HEK293T (cell line): ENCODE data around the gene C20orf204.
"Not testable (repeated sequence)": the region's sequence is repeated elsewhere in the genome, so short reads cannot be mapped to it uniquely, and the experiment has no call there.

ENCODE experiments used
- CTCF ChIA-PET: fragments of 350-600 bp; formaldehyde crosslinking; extraction: SDS; loops from one replicate; lab custom pipeline; 2021; ENCODE audit warnings: antibody characterized with exemption, inconsistent platforms; lab: Yijun Ruan, JAX
- POLR2A ChIA-PET: fragments of 350-600 bp; formaldehyde crosslinking; extraction: SDS; loops from one replicate; lab custom pipeline; 2020; ENCODE audit warnings: antibody characterized with exemption, inconsistent platforms; lab: Yijun Ruan, JAX
- DNase-seq: peaks from one replicate; pipeline ENCODE4 v3.0.0; 2012; ENCODE audit warnings: mixed read lengths; ENCODE audit errors: extremely low spot score
- ARNT ChIP-seq: fragments of 450-650 bp; IDR thresholded peaks from 2 replicates; pipeline ENCODE4 v1.6.1; 2017; ENCODE audit warnings: mild to moderate bottlenecking
- BHLHE40 ChIP-seq: fragments of 450-650 bp; IDR thresholded peaks from 2 replicates; pipeline ENCODE4 v1.6.1; 2016; ENCODE audit warnings: mild to moderate bottlenecking, moderate library complexity, borderline replicate concordance
- CTBP1 ChIP-seq: fragments of 450-650 bp; IDR thresholded peaks from 2 replicates; pipeline ENCODE4 v1.6.1; 2016; ENCODE audit warnings: borderline replicate concordance
- ELF4 ChIP-seq: fragments of 450-650 bp; IDR thresholded peaks from 2 replicates; pipeline ENCODE4 v1.6.1; 2017; ENCODE audit warnings: antibody characterized with exemption
- FOXA1 ChIP-seq: fragments of 450-650 bp; IDR thresholded peaks from 2 replicates; pipeline ENCODE4 v1.6.1; 2016; ENCODE audit warnings: mild to moderate bottlenecking
- FOXK2 ChIP-seq: fragments of 450-650 bp; IDR thresholded peaks from 2 replicates; pipeline ENCODE4 v1.6.1; 2016; ENCODE audit warnings: mild to moderate bottlenecking
- FOXM1 ChIP-seq: fragments of 450-650 bp; IDR thresholded peaks from 2 replicates; pipeline ENCODE4 v1.6.1; 2017; ENCODE audit warnings: mild to moderate bottlenecking, borderline replicate concordance
- HDGF ChIP-seq: fragments of 450-650 bp; IDR thresholded peaks from 2 replicates; pipeline ENCODE4 v1.6.1; 2017; ENCODE audit warnings: antibody characterized with exemption, borderline replicate concordance
- L3MBTL2 ChIP-seq: fragments of 450-650 bp; conservative IDR thresholded peaks from 2 replicates; pipeline ENCODE4 v1.6.1; 2016; ENCODE audit warnings: mild to moderate bottlenecking
- LEF1 ChIP-seq: fragments of 450-650 bp; IDR thresholded peaks from 2 replicates; pipeline ENCODE4 v1.6.1; 2017; ENCODE audit warnings: mild to moderate bottlenecking, borderline replicate concordance
- NFRKB ChIP-seq: fragments of 450-650 bp; IDR thresholded peaks from 2 replicates; pipeline ENCODE4 v1.6.1; 2016; ENCODE audit warnings: mild to moderate bottlenecking, moderate library complexity
- PKNOX1 ChIP-seq: fragments of 450-650 bp; IDR thresholded peaks from 2 replicates; pipeline ENCODE4 v1.6.1; 2016
- SP1 ChIP-seq: fragments of 450-650 bp; IDR thresholded peaks from 2 replicates; pipeline ENCODE4 v1.6.1; 2017
- SUZ12 ChIP-seq: fragments of 450-650 bp; IDR thresholded peaks from 2 replicates; pipeline ENCODE4 v1.6.1; 2016; ENCODE audit warnings: mild to moderate bottlenecking
- TARDBP ChIP-seq: fragments of 450-650 bp; IDR thresholded peaks from 2 replicates; pipeline ENCODE4 v1.6.1; 2016
- ZNF384 ChIP-seq: fragments of 450-650 bp; IDR thresholded peaks from 2 replicates; pipeline ENCODE4 v1.6.1; 2016

C20orf204 gene

GRCh38 chr20:64009811-64010387 is 26.1 kb upstream of the C20orf204 start:
- POLR2A ChIA-PET = no interaction called here
- TF ChIP-seq FOXA1 (no peak), FOXM1 (no peak), ELF4 (no peak), FOXK2 (no peak), ARNT (no peak), HDGF (no peak), ZNF384 (no peak), L3MBTL2 (no peak), SUZ12 (no peak), PKNOX1 (no peak), CTBP1 (no peak), SP1 (no peak), NFRKB (no peak), TARDBP (no peak), BHLHE40 (no peak), LEF1 (no peak)
- DNase-seq = no peak
- CTCF ChIA-PET = no interaction called here

- CTCF ChIA-PET = no interaction called here
- TF ChIP-seq FOXM1 (no peak), L3MBTL2 (no peak), HDGF (no peak), TARDBP (no peak), ZNF384 (no peak), PKNOX1 (no peak), FOXA1 (no peak), NFRKB (no peak), BHLHE40 (no peak), FOXK2 (no peak), SUZ12 (no peak), ARNT (no peak), ELF4 (no peak), LEF1 (no peak), CTBP1 (no peak), SP1 (no peak)
- POLR2A ChIA-PET = no interaction called here
- no peak for DNase-seq
Measured at GRCh38 chr20:64010711-64011237, 25.2 kb upstream of the C20orf204 start.

- DNase-seq = no peak
- TF ChIP-seq ZNF384 (no peak), BHLHE40 (no peak), FOXA1 (no peak), ELF4 (no peak), FOXM1 (no peak), PKNOX1 (no peak)
- CTCF ChIA-PET = no interaction called here
- POLR2A ChIA-PET = no interaction called here
Measured at GRCh38 chr20:64011366-64011779, 24.6 kb upstream of the C20orf204 start.

GRCh38 chr20:64012385-64013154 is 23.4 kb upstream of the C20orf204 start:
- CTCF ChIA-PET, POLR2A ChIA-PET, DNase-seq: not testable (repeated sequence)

GRCh38 chr20:64015635-64016034 is 20.3 kb upstream of the C20orf204 start:
- no peak for DNase-seq
- CTCF ChIA-PET = no interaction called here
- TF ChIP-seq SUZ12 (no peak), FOXM1 (no peak), HDGF (no peak), L3MBTL2 (no peak), SP1 (no peak), CTBP1 (no peak), PKNOX1 (no peak)
- POLR2A ChIA-PET = no interaction called here

GRCh38 chr20:64021124-64021975 is 14.6 kb upstream of the C20orf204 start:
- TF ChIP-seq TARDBP (no peak), L3MBTL2 (no peak)
- DNase-seq = no peak
- ChIA-PET CTCF (no interaction called here), POLR2A (no interaction called here)
